ENCODE measurements around the gene PRKG1. TPM values are rescaled to one million over a fixed set of nuclear protein-coding genes. Genes with fewer than 3 reads are reported as not detected.

Gene PRKG1
- total and polyA plus RNA-seq, 4 donors: 26.2 to 199 (median 94.1) TPM

GRCh38 chr10:51113007-51113406 is 38.7 kb downstream of the PRKG1 start:
- intact Hi-C loops (cut with DNase I): no loop called here
- H3K4me1 ChIP-seq (ENCODE audit: control insufficient read depth in 1 of 2, insufficient read depth in 2 of 2, low read length in 2 of 2): peaks cover 5 to 16% of the 10 kb centered on the region in 2 donors
- peaks cover 0 to 3% of the 10 kb centered on the region in 2 donors for H3K36me3 ChIP-seq (ENCODE audit: control insufficient read depth in 1 of 2, insufficient read depth in 2 of 2, low read length in 1 of 2)
- H3K4me3 ChIP-seq (ENCODE audit: low read length in 2 of 2): no peak overlapping the region
- no peaks in the 10 kb centered on the region for H3K27me3 ChIP-seq (ENCODE audit: control insufficient read depth in 1 of 2, insufficient read depth in 2 of 2, low read length in 1 of 2)
- ATAC-seq (ENCODE audit: low FRiP score): no peak
- H3K27ac ChIP-seq (ENCODE audit: low read depth in 1 of 2, low read length in 2 of 2): no peak overlapping the region
- no peak for DNase-seq
- WGBS, 2 donors: 97 to 100% methylated on average over 1 of the region's 1 CpG
- no peaks in the 10 kb centered on the region for H3K9me3 ChIP-seq (ENCODE audit: control insufficient read depth, low read length)

- Histone ChIP-seq H3K27ac (ENCODE audit: low read depth in 1 of 2, low read length in 2 of 2) (peak overlapping the region in 1 of 2 donors; percentile 33), H3K36me3 (ENCODE audit: control insufficient read depth in 1 of 2, insufficient read depth in 2 of 2, low read length in 1 of 2) (peaks cover 0 to 3% of the 10 kb centered on the region in 2 donors), H3K9me3 (ENCODE audit: control insufficient read depth, low read length) (no peaks in the 10 kb centered on the region), H3K4me3 (ENCODE audit: low read length in 2 of 2) (no peak overlapping the region), H3K4me1 (ENCODE audit: control insufficient read depth in 1 of 2, insufficient read depth in 2 of 2, low read length in 2 of 2) (peaks cover 2 to 16% of the 10 kb centered on the region in 2 donors), H3K27me3 (ENCODE audit: control insufficient read depth in 1 of 2, insufficient read depth in 2 of 2, low read length in 1 of 2) (no peaks in the 10 kb centered on the region)
- ATAC-seq (ENCODE audit: low FRiP score): no peak
- DNase-seq: no peak
- intact Hi-C loops (cut with DNase I): no loop called here
- WGBS, 2 donors: 63 to 71% methylated on average over 3 of the region's 3 CpGs
Observed at GRCh38 chr10:51117053-51117660, 42.9 kb downstream of the PRKG1 start.

- WGBS, 2 donors: 13 to 21% methylated on average over 1 of the region's 1 CpG
- H3K4me3 ChIP-seq (ENCODE audit: low read length in 2 of 2): no peak overlapping the region
- ATAC-seq (ENCODE audit: low FRiP score) (no peak), DNase-seq (no peak)
- intact Hi-C loops (cut with DNase I): no loop called here
- H3K27me3 ChIP-seq (ENCODE audit: control insufficient read depth in 1 of 2, insufficient read depth in 2 of 2, low read length in 1 of 2): no peaks in the 10 kb centered on the region
- H3K36me3 ChIP-seq (ENCODE audit: control insufficient read depth in 1 of 2, insufficient read depth in 2 of 2, low read length in 1 of 2): peaks cover 0 to 3% of the 10 kb centered on the region in 2 donors
- H3K9me3 ChIP-seq (ENCODE audit: control insufficient read depth, low read length): no peaks in the 10 kb centered on the region
- H3K27ac ChIP-seq (ENCODE audit: low read depth in 1 of 2, low read length in 2 of 2): no peak overlapping the region
- H3K4me1 ChIP-seq (ENCODE audit: control insufficient read depth in 1 of 2, insufficient read depth in 2 of 2, low read length in 2 of 2): peaks cover 2 to 16% of the 10 kb centered on the region in 2 donors
Observed at GRCh38 chr10:51117794-51118193, 43.5 kb downstream of the PRKG1 start.

DNA sequence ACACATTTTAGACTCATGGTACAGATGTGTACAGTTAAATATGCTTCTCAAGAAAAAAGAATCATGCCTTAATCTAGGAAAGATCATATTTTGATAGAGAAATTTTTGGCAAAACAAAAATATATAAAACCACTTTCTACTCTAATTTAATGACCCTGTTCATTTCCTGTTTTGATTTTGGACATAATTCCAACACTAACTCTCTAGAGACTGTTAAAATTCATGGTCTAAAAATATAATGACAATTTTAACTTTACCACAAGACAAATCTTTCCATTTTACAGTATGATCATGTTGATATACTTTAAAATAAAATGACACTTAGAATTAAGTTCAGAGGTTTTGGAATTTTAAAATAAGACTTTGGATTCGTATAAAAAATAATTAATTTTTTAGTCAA is 45.2 kb downstream of the PRKG1 start:
- Histone ChIP-seq H3K9me3 (ENCODE audit: control insufficient read depth, low read length) (no peaks in the 10 kb centered on the region), H3K4me1 (ENCODE audit: control insufficient read depth in 1 of 2, insufficient read depth in 2 of 2, low read length in 2 of 2) (peaks cover 0 to 12% of the 10 kb centered on the region in 2 donors), H3K27me3 (ENCODE audit: control insufficient read depth in 1 of 2, insufficient read depth in 2 of 2, low read length in 1 of 2) (no peaks in the 10 kb centered on the region), H3K36me3 (ENCODE audit: control insufficient read depth in 1 of 2, insufficient read depth in 2 of 2, low read length in 1 of 2) (no peaks in the 10 kb centered on the region), H3K4me3 (ENCODE audit: low read length in 2 of 2) (no peak overlapping the region), H3K27ac (ENCODE audit: low read depth in 1 of 2, low read length in 2 of 2) (no peak overlapping the region)
- no peak for ATAC-seq (ENCODE audit: low FRiP score)
- WGBS, 2 donors: 17 to 35% methylated on average over 1 of the region's 1 CpG
- intact Hi-C loops (cut with DNase I): no loop called here
- DNase-seq: no peak

- Histone ChIP-seq H3K4me3 (ENCODE audit: low read length in 2 of 2) (no peak overlapping the region), H3K27ac (ENCODE audit: low read depth in 1 of 2, low read length in 2 of 2) (peak overlapping the region in 1 of 2 donors; percentile 19), H3K27me3 (ENCODE audit: control insufficient read depth in 1 of 2, insufficient read depth in 2 of 2, low read length in 1 of 2) (no peaks in the 10 kb centered on the region), H3K9me3 (ENCODE audit: control insufficient read depth, low read length) (no peaks in the 10 kb centered on the region), H3K36me3 (ENCODE audit: control insufficient read depth in 1 of 2, insufficient read depth in 2 of 2, low read length in 1 of 2) (no peaks in the 10 kb centered on the region), H3K4me1 (ENCODE audit: control insufficient read depth in 1 of 2, insufficient read depth in 2 of 2, low read length in 2 of 2) (peaks cover 0 to 6% of the 10 kb centered on the region in 2 donors)
- DNase-seq: no peak
- intact Hi-C loops (cut with DNase I): no loop called here
- no peak for ATAC-seq (ENCODE audit: low FRiP score)
- 93 to 95% methylated on average over 4 of the region's 4 CpGs for WGBS, 2 donors
Observed at GRCh38 chr10:51121861-51122260, 47.6 kb downstream of the PRKG1 start.

- H3K27me3 ChIP-seq (ENCODE audit: control insufficient read depth in 1 of 2, insufficient read depth in 2 of 2, low read length in 1 of 2): no peaks in the 10 kb centered on the region
- no peak for ATAC-seq (ENCODE audit: low FRiP score)
- no peak for DNase-seq
- 80 to 90% methylated on average over 1 of the region's 1 CpG for WGBS, 2 donors
- H3K9me3 ChIP-seq (ENCODE audit: control insufficient read depth, low read length): no peaks in the 10 kb centered on the region
- H3K36me3 ChIP-seq (ENCODE audit: control insufficient read depth in 1 of 2, insufficient read depth in 2 of 2, low read length in 1 of 2): no peaks in the 10 kb centered on the region
- intact Hi-C loops (cut with DNase I): no loop called here
- H3K4me1 ChIP-seq (ENCODE audit: control insufficient read depth in 1 of 2, insufficient read depth in 2 of 2, low read length in 2 of 2): no peaks in the 10 kb centered on the region
- no peak overlapping the region for H3K4me3 ChIP-seq (ENCODE audit: low read length in 2 of 2)
- no peak overlapping the region for H3K27ac ChIP-seq (ENCODE audit: low read depth in 1 of 2, low read length in 2 of 2)
Observed at GRCh38 chr10:51124852-51125251, 50.6 kb downstream of the PRKG1 start.

GRCh38 chr10:51125518-51125917 is 51.2 kb downstream of the PRKG1 start:
- H3K27me3 ChIP-seq (ENCODE audit: control insufficient read depth in 1 of 2, insufficient read depth in 2 of 2, low read length in 1 of 2): no peaks in the 10 kb centered on the region
- DNase-seq (no peak), ATAC-seq (ENCODE audit: low FRiP score) (no peak)
- 96 to 98% methylated on average over 2 of the region's 2 CpGs for WGBS, 2 donors
- intact Hi-C loops (cut with DNase I): no loop called here
- no peaks in the 10 kb centered on the region for H3K36me3 ChIP-seq (ENCODE audit: control insufficient read depth in 1 of 2, insufficient read depth in 2 of 2, low read length in 1 of 2)
- peaks cover 0 to 2% of the 10 kb centered on the region in 2 donors for H3K4me1 ChIP-seq (ENCODE audit: control insufficient read depth in 1 of 2, insufficient read depth in 2 of 2, low read length in 2 of 2)
- H3K9me3 ChIP-seq (ENCODE audit: control insufficient read depth, low read length): no peaks in the 10 kb centered on the region
- H3K27ac ChIP-seq (ENCODE audit: low read depth in 1 of 2, low read length in 2 of 2): no peak overlapping the region
- no peak overlapping the region for H3K4me3 ChIP-seq (ENCODE audit: low read length in 2 of 2)

DNA sequence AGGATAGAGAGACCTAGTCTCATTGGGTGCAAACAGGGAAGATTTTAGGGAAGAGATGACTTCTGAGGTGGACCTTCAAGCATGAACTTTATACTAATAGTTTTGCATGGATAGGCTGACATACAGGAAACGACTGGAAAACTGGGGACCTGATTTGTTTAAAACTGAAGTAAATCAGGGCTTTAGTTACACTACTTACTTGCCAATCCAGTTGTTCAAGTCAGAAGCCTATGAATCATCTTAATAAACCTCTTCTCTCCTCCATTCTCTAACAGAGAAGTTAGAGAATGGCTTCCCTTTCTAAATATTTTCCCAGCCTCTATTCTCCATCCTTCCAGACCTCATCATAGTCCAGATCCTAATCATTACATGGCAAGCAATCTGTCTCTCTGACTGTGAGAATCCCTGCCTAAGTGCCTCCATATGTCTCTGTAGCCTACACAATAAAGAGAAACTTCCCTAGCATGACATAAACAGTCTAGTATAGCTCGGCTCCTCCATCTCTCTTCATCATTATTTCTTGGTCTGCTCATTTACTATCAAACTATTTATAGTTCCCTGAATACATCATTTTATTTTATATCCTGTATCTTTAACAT is 55.8 kb downstream of the PRKG1 start:
- no peak for DNase-seq
- Histone ChIP-seq H3K4me1 (ENCODE audit: control insufficient read depth in 1 of 2, insufficient read depth in 2 of 2, low read length in 2 of 2) (peaks cover 0 to 2% of the 10 kb centered on the region in 2 donors), H3K27ac (ENCODE audit: low read depth in 1 of 2, low read length in 2 of 2) (no peak overlapping the region), H3K27me3 (ENCODE audit: control insufficient read depth in 1 of 2, insufficient read depth in 2 of 2, low read length in 1 of 2) (no peaks in the 10 kb centered on the region), H3K4me3 (ENCODE audit: low read length in 2 of 2) (no peak overlapping the region), H3K36me3 (ENCODE audit: control insufficient read depth in 1 of 2, insufficient read depth in 2 of 2, low read length in 1 of 2) (no peaks in the 10 kb centered on the region), H3K9me3 (ENCODE audit: control insufficient read depth, low read length) (no peaks in the 10 kb centered on the region)
- intact Hi-C loops (cut with DNase I): no loop called here
- 67 to 73% methylated on average over 2 of the region's 2 CpGs for WGBS, 2 donors
- ATAC-seq (ENCODE audit: low FRiP score): no peak
